Measurements from ENCODE around the gene TCP11.

TCP11 gene

GRCh38 chr6:35105078-35105477 lies 36.1 kb downstream of the TCP11 start:
- Histone ChIP-seq H3K27ac (no peak overlapping the region), H3K4me3 (no peak overlapping the region)

- no peak overlapping the region for H3K4me3 ChIP-seq
- no peak overlapping the region for H3K27ac ChIP-seq
Observed at GRCh38 chr6:35099116-35099515, 42.0 kb downstream of the TCP11 start.

GRCh38 chr6:35096129-35096862 lies 44.8 kb downstream of the TCP11 start:
- H3K4me3 ChIP-seq: no peak overlapping the region
- H3K27ac ChIP-seq: peak overlapping the region in 6 of 21 experiments; percentile 6 to 57 (median 44)

GRCh38 chr6:35094183-35094582 lies 47.0 kb downstream of the TCP11 start:
- Histone ChIP-seq H3K4me3 (no peak overlapping the region), H3K27ac (peak overlapping the region in 8 of 21 experiments; percentile 28 to 79 (median 61))

GRCh38 chr6:35093783-35094182 lies 47.4 kb downstream of the TCP11 start:
- H3K4me3 ChIP-seq: no peak overlapping the region
- H3K27ac ChIP-seq: peak overlapping the region in 14 of 21 experiments; percentile 12 to 79 (median 50)

DNA sequence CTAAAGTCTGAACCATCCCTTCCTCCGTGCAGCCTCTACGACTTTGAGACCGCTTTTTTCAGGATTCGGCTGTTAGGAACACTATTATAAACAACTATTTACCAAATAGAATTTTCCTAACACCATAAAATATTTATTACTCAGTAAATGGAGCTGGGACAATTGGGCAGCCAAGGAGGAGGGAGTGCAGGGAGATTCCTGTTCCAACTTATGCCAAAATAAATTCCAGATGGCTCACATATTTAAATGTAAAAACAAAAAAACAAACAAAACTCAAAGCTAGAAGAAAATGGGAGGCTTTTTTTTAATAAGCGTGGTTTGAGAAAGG lies 48.1 kb downstream of the TCP11 start:
- peak overlapping the region in 17 of 21 experiments; percentile 3 to 79 (median 55) for H3K27ac ChIP-seq
- H3K4me3 ChIP-seq: no peak overlapping the region

- peak overlapping the region in 19 of 21 experiments; percentile 3 to 79 (median 56) for H3K27ac ChIP-seq
- no peak overlapping the region for H3K4me3 ChIP-seq
Observed at GRCh38 chr6:35092362-35093117, 48.6 kb downstream of the TCP11 start.

GRCh38 chr6:35091346-35092083 lies 49.6 kb downstream of the TCP11 start:
- Histone ChIP-seq H3K4me3 (no peak overlapping the region), H3K27ac (peak overlapping the region in 16 of 21 experiments; percentile 8 to 79 (median 57))

DNA sequence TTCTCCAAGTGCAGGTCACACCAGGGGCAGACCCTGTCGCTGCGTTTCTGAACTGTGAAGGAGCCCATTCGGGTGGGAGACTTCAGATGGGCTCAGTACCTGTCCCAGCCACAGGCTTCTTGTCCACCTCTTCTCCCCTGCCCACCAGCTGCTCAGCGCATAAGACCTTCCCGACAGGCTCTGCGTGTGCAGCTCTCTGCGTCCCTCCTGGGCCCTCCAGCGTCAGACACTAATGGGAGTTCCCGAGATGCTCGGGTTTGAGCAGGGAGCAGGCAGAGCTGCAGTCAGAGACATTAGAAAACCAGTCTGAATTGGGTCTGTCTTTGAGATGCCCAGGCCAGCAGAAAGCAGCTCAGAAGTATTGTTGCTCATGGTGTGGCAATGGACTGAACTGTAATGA lies 50.4 kb downstream of the TCP11 start:
- peak overlapping the region in 12 of 21 experiments; percentile 7 to 78 (median 34) for H3K27ac ChIP-seq
- no peak overlapping the region for H3K4me3 ChIP-seq

DNA sequence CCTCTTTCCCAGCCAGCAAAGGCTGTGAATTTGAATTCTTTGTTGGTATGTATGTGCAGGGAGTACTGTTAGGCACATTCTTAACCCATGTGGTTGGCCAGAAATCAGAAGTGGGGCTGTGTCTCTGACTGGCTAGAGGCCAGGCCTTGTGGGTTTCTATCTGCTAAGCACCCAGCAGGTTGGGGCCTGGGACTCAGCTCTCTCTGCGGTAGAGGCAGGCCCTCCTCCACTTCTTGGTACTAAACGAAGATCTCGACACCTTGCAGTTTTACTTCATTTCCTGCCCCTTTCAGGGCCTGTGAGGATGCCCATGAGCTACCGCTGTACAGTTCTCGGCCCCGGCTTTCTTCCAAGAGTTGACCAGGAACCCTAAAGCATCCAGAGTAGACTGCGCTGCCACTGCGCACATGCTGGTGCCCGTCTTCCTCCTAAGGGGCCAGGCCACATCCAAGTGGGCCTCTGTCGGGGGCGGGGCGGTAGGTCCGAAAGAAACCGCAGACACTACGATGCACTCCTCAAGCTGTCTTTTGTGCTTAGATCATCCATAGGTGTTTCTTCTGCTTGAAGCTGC lies 51.1 kb downstream of the TCP11 start:
- no peak overlapping the region for H3K4me3 ChIP-seq
- peak overlapping the region in 10 of 21 experiments; percentile 2 to 77 (median 49) for H3K27ac ChIP-seq

GRCh38 chr6:35089216-35089934 lies 51.8 kb downstream of the TCP11 start:
- no peak overlapping the region for H3K4me3 ChIP-seq
- peak overlapping the region in 9 of 21 experiments; percentile 2 to 77 (median 61) for H3K27ac ChIP-seq

GRCh38 chr6:35088281-35089215 lies 52.6 kb downstream of the TCP11 start:
- Histone ChIP-seq H3K27ac (peak overlapping the region in 5 of 21 experiments; percentile 5 to 74 (median 39)), H3K4me3 (no peak overlapping the region)

DNA sequence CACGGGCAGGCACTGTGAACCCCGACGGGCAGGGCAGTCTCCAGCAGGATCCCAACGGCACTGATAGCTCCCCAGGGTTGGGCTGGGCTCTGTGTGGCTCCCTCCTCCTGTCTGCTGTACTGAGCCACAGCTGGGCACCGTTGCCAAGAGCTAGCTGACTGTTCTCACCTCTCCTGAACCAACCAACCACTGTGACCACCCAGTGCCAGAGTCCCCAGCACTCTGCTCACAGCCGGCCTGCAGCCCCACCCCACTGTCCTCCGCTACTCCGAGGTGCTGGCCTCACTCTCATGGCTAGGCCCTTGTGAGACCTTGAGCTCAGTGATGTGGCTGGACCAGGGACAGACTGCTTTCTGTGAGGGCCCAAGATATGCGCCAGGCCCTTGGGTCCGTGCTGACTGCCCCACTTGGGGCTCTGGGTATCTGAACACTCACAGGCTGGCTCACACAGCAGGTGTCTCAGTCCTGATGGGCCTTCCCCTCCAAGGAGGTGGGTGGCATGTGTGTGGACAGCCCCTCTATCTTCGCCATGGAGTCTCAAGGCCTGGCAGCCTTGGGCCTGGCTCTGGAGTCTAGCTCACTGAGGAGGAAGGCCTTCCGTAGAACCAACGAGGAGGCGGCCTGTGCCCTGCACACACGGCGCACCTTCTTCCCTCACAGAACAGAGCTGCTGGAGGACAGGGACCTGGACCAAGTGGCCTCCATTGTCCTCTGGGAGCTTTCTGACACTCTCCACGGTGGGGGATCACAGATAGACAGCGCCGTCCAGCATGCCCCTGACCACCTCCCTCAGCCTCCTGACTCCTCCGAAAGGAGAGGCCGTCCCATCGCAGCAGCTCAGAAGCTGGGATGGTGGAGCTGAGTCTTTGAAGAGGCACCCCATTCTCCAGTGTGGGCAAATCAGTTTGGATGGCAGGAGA lies 53.5 kb downstream of the TCP11 start:
- H3K4me3 ChIP-seq: no peak overlapping the region
- H3K27ac ChIP-seq: peak overlapping the region in 4 of 21 experiments; percentile 36 to 74 (median 43)

GRCh38 chr6:35086636-35087360 lies 54.3 kb downstream of the TCP11 start:
- H3K27ac ChIP-seq: peak overlapping the region in 5 of 21 experiments; percentile 25 to 74 (median 46)
- no peak overlapping the region for H3K4me3 ChIP-seq

- no peak overlapping the region for H3K4me3 ChIP-seq
- H3K27ac ChIP-seq: peak overlapping the region in 3 of 21 experiments; percentile 9 to 46 (median 20)
Observed at GRCh38 chr6:35086282-35086632, 54.9 kb downstream of the TCP11 start.
